Transverse colon (tissue), 4 donors: ENCODE data around the gene DIP2B. TPM values are rescaled to one million over a fixed set of nuclear protein-coding genes. Genes with fewer than 3 reads are reported as not detected.

Source experiments
- DNase-seq: peaks from one replicate; pipeline ENCODE4 v3.0.0-alpha.2; 2019
- H3K27ac ChIP-seq, 4 donors: fragments of 200-600 bp; sonication (generic); 2 replicates each; pipeline ENCODE4 v1.5.1; 2016 to 2018; ENCODE audit warnings: inconsistent platforms in 4 of 4
- H3K27me3 ChIP-seq: fragments of 200-600 bp; sonication (generic); 2 replicates; pipeline ENCODE4 v1.5.1; 2017; ENCODE audit warnings: inconsistent platforms
- H3K36me3 ChIP-seq, 4 donors: fragments of 200-600 bp; sonication (generic); 2 replicates each; pipeline ENCODE4 v1.5.1; 2017 to 2019; ENCODE audit warnings: inconsistent platforms in 4 of 4
- H3K4me1 ChIP-seq, 4 donors: fragments of 200-600 bp; sonication (generic); 2 replicates each; pipeline ENCODE4 v1.5.1; 2017 to 2020; ENCODE audit warnings: inconsistent platforms in 4 of 4
- H3K4me3 ChIP-seq, 4 donors: fragments of 200-600 bp; sonication (generic); 1 replicate in 1 of 4; 2 replicates in 3 of 4; pipeline versions ENCODE4 v1.5.1 to v1.6.1; 2017 to 2019; ENCODE audit warnings: inconsistent platforms in 4 of 4
- H3K9me3 ChIP-seq, 2 donors: fragments of 200-600 bp; sonication (generic); 2 replicates each; pipeline ENCODE4 v1.5.1; 2017 to 2019; ENCODE audit warnings: inconsistent platforms in 2 of 2
- CTCF ChIP-seq, 5 experiments: fragments of 200-600 bp in 3 of 5; fragments of 450-650 bp in 2 of 5; sonication (generic) in 3 of 5; IDR thresholded peaks; 1 replicate in 2 of 5; 2 replicates in 3 of 5; pipeline ENCODE4 v1.5.1; 2016 to 2017; ENCODE audit warnings: antibody characterized with exemption in 5 of 5, inconsistent platforms in 3 of 5, mild to moderate bottlenecking in 2 of 5, moderate library complexity in 1 of 5
- EP300 ChIP-seq: sonication (generic); formaldehyde crosslinking; IDR thresholded peaks from one replicate; pipeline ENCODE4 v1.6.1; 2017; ENCODE audit warnings: antibody characterized with exemption, low read depth
- POLR2A ChIP-seq: fragments of 450-650 bp; IDR thresholded peaks from one replicate; pipeline ENCODE4 v1.6.1; 2016; ENCODE audit warnings: antibody characterized with exemption, mild to moderate bottlenecking, moderate library complexity
- POLR2AphosphoS5 ChIP-seq, 3 donors: sonication (generic); formaldehyde crosslinking; IDR thresholded peaks; one replicate each; pipeline ENCODE4 v1.6.1; 2016; ENCODE audit warnings: antibody characterized with exemption in 3 of 3
- WGBS, 2 donors: methylation state at CpG; one replicate each; pipeline ENCODE4 v1.1.5; 2018; ENCODE audit warnings: low coverage in 1 of 2; 5-methylcytosine and 5-hydroxymethylcytosine counted together
- in situ Hi-C, 4 donors: fragments of 200-750 bp; cut with MboI; loops; one replicate each; pipeline versions ENCODE4 v1.15.0 to v1.15.1; 2017; ENCODE audit warnings: low sequenced_read_pairs in 3 of 4, low pct_ligation_motif_present in 1 of 4, low pct_unique_long_range_greater_than_20kb in 1 of 4
- intact Hi-C: fragments of 100-400 bp; cut with DNase I; formaldehyde crosslinking; loops from one replicate; pipeline ENCODE4 v1.15.1; 2023; ENCODE audit warnings: low total_unique reads
- total RNA-seq, 4 donors: library from RNA; depleted of rRNA; stranded (reverse); fragments of >200 nt; gene quantifications; one replicate each; pipeline ENCODE4 v1.1.0, GENCODE V29; 2016

The DIP2B gene
- total RNA-seq, 4 donors from 2014 or later: 40.0 to 129 (median 57.9) TPM

GRCh38 chr12:50763639-50764285 is 259.0 kb downstream of the DIP2B start, which contains the start of gene ATF1:
ATF1 (plus strand) TSS chr12:50764101; CDS start chr12:50780146, 16,045 bp downstream.
- peak within 1 kb of the TSS; percentile 88 to 93 (median 92) for H3K4me3 ChIP-seq
- DNase-seq: peak; percentile 93
- in situ Hi-C loops (no loop called here), intact Hi-C loops (no loop called here)
- H3K4me1 ChIP-seq: peaks cover 5 to 49% (median 35%) of the 10 kb centered on the region in 4 donors
- TF ChIP-seq CTCF (IDR thresholded peaks at IDR 0.05) (no peak), POLR2AphosphoS5 (IDR thresholded peaks at IDR 0.05) (peak; percentile 87 to 96 (median 94)), POLR2A (peak; percentile 83), EP300 (no peak)
- no peaks in the 10 kb centered on the region for H3K36me3 ChIP-seq
- H3K27ac ChIP-seq: peak within 1 kb of the TSS; percentile 96 to 99 (median 97)
- H3K9me3 ChIP-seq: no peaks in the 10 kb centered on the region
- no peaks in the 10 kb centered on the region for H3K27me3 ChIP-seq
- 0% methylated on average over 10 to 35 of the region's 51 CpGs for WGBS, 2 donors

GRCh38 chr12:50764286-50765094 is 259.7 kb downstream of the DIP2B start:
- Histone ChIP-seq H3K9me3 (no peaks in the 10 kb centered on the region), H3K4me1 (peaks cover 5 to 56% (median 40%) of the 10 kb centered on the region in 4 donors), H3K27ac (peak overlapping the region; percentile 96 to 99 (median 97)), H3K36me3 (no peaks in the 10 kb centered on the region), H3K27me3 (no peaks in the 10 kb centered on the region), H3K4me3 (peak overlapping the region; percentile 88 to 93 (median 92))
- WGBS, 2 donors: 1% methylated on average over 37 of the region's 91 CpGs; no CpG with 5 or more reads in 1 of the 2 donors
- intact Hi-C loops: no loop called here
- in situ Hi-C loops: no loop called here
- TF ChIP-seq EP300 (no peak), POLR2AphosphoS5 (IDR thresholded peaks at IDR 0.05) (no peak), CTCF (IDR thresholded peaks at IDR 0.05) (no peak), POLR2A (no peak)
- DNase-seq: peak; percentile 39

GRCh38 chr12:50765095-50765911 is 260.5 kb downstream of the DIP2B start:
- H3K9me3 ChIP-seq: no peaks in the 10 kb centered on the region
- peak; percentile 57 for DNase-seq
- in situ Hi-C loops: no loop called here
- no peaks in the 10 kb centered on the region for H3K36me3 ChIP-seq
- H3K27me3 ChIP-seq: no peaks in the 10 kb centered on the region
- peak overlapping the region; percentile 88 to 93 (median 92) for H3K4me3 ChIP-seq
- 2 to 13% methylated on average over 8 to 13 of the region's 13 CpGs for WGBS, 2 donors
- TF ChIP-seq POLR2AphosphoS5 (IDR thresholded peaks at IDR 0.05) (no peak), EP300 (no peak), POLR2A (no peak), CTCF (IDR thresholded peaks at IDR 0.05) (peak; percentile 57 to 86 (median 68))
- intact Hi-C loops: no loop called here
- peak overlapping the region; percentile 96 to 99 (median 97) for H3K27ac ChIP-seq
- H3K4me1 ChIP-seq: peaks cover 5 to 60% (median 41%) of the 10 kb centered on the region in 4 donors
